B cell (primary cell): ENCODE results near the gene ANXA4. TPM values are rescaled to one million over a fixed set of nuclear protein-coding genes. Genes with fewer than 3 reads are reported as not detected.
A peak's percentile ranks its signal among the peaks of the same experiment; 100 is the strongest.

Experiments used
- ATAC-seq: fragments of 200-7000 bp; cut with Tn5 transposase; one replicate; pipeline ENCODE4 v1.10.0; 2021; ENCODE audit warnings: low read depth, mild to moderate bottlenecking, moderate number of reproducible peaks, moderate library complexity
- CTCF ChIA-PET: fragments of 350-600 bp; sonication (Branson Sonifier 250); formaldehyde crosslinking; loops from one replicate; lab custom pipeline; 2021; ENCODE audit warnings: antibody characterized with exemption, inconsistent platforms; lab: Charles Lee
- POLR2A ChIA-PET: fragments of 350-600 bp; sonication (Branson Sonifier 250); formaldehyde crosslinking; loops from one replicate; lab custom pipeline; 2021; ENCODE audit warnings: antibody characterized with exemption; lab: Charles Lee
- DNase-seq: peaks from one replicate; pipeline ENCODE4 v3.0.0; 2013
- H2AFZ ChIP-seq: 2 replicates; pipeline ENCODE4 v1.6.1; 2012; ENCODE audit warnings: mild to moderate bottlenecking, low read depth, low read length; ENCODE audit not compliant: insufficient read depth, poor library complexity, severe bottlenecking
- H3K27ac ChIP-seq, 2 donors: 1 replicate in 1 of 2; 2 replicates in 1 of 2; pipeline ENCODE4 v1.5.1; 2012 to 2013; ENCODE audit warnings: low read length in 2 of 2, mild to moderate bottlenecking in 2 of 2, moderate library complexity in 1 of 2
- H3K27me3 ChIP-seq, 4 experiments: fragments of 200-600 bp in 1 of 4; sonication (generic) in 1 of 4; replicated peaks in 1 of 4; 1 replicate in 2 of 4; 2 replicates in 2 of 4; pipeline versions ENCODE4 v1.6.1 to v1.7.0; 2013 to 2016; ENCODE audit warnings: low read length in 3 of 4, mild to moderate bottlenecking in 2 of 4, mixed read lengths in 1 of 4, moderate library complexity in 1 of 4; ENCODE audit not compliant: insufficient read depth in 4 of 4, control insufficient read depth in 3 of 4; ENCODE audit errors: control extremely low read depth in 1 of 4
- H3K36me3 ChIP-seq, 2 experiments: replicated peaks in 1 of 2; 1 replicate in 1 of 2; 2 replicates in 1 of 2; pipeline versions ENCODE4 v1.6.1 to v1.7.1; 2013; ENCODE audit warnings: low read length in 1 of 2; ENCODE audit not compliant: insufficient read depth in 2 of 2, control insufficient read depth in 1 of 2; ENCODE audit errors: control extremely low read depth in 1 of 2, extremely low read depth in 1 of 2
- H3K4me1 ChIP-seq, 2 donors: fragments of 200-600 bp in 1 of 2; sonication (generic) in 1 of 2; 1 replicate in 1 of 2; 2 replicates in 1 of 2; pipeline versions ENCODE4 v1.5.1 to v1.6.1; 2013 to 2017; ENCODE audit warnings: low read length in 2 of 2; ENCODE audit not compliant: control insufficient read depth in 2 of 2, insufficient read depth in 2 of 2
- H3K4me2 ChIP-seq: replicated peaks from 2 replicates; pipeline ENCODE3; 2012; ENCODE audit warnings: mild to moderate bottlenecking, low read depth, low read length; ENCODE audit not compliant: poor library complexity, severe bottlenecking
- H3K4me3 ChIP-seq, 5 experiments: fragments of 200-600 bp in 1 of 5; sonication (generic) in 1 of 5; 1 replicate in 3 of 5; 2 replicates in 2 of 5; pipeline versions ENCODE4 v1.5.1 to v1.7.0; 2011 to 2016; ENCODE audit warnings: low read length in 4 of 5, mild to moderate bottlenecking in 4 of 5, low read depth in 2 of 5, control low read depth in 1 of 5, moderate library complexity in 1 of 5; ENCODE audit not compliant: insufficient read depth in 1 of 5; ENCODE audit errors: control extremely low read depth in 1 of 5, extremely low read depth in 1 of 5
- H3K79me2 ChIP-seq: fragments of 200-600 bp; sonication (generic); one replicate; pipeline ENCODE4 v1.6.0; 2016; ENCODE audit warnings: low read length; ENCODE audit not compliant: control insufficient read depth, insufficient read depth
- H3K9ac ChIP-seq: fragments of 200-600 bp; sonication (generic); 2 replicates; pipeline ENCODE4 v1.6.1; 2017; ENCODE audit warnings: mild to moderate bottlenecking, low read length, moderate library complexity
- H3K9me3 ChIP-seq, 3 donors: one replicate each; pipeline versions ENCODE4 v1.6.1 to v1.7.1; 2013; ENCODE audit warnings: low read length in 2 of 3; ENCODE audit not compliant: control insufficient read depth in 2 of 3, insufficient read depth in 1 of 3; ENCODE audit errors: control extremely low read depth in 1 of 3
- H4K20me1 ChIP-seq: 2 replicates; pipeline ENCODE4 v1.6.0; 2012; ENCODE audit warnings: mild to moderate bottlenecking, low read length; ENCODE audit not compliant: insufficient read depth, control insufficient read depth, poor library complexity, severe bottlenecking
- H3K27ac Mint-ChIP-seq: one replicate; pipeline ENCODE4 v1.8.0; 2021; ENCODE audit warnings: mixed read lengths
- H3K27me3 Mint-ChIP-seq: one replicate; pipeline ENCODE4 v1.8.0; 2021; ENCODE audit warnings: mixed read lengths
- H3K4me1 Mint-ChIP-seq: one replicate; pipeline ENCODE4 v1.8.0; 2021; ENCODE audit warnings: mixed read lengths
- H3K4me3 Mint-ChIP-seq: one replicate; pipeline ENCODE4 v1.8.0; 2021; ENCODE audit warnings: mixed read lengths
- H3K9me3 Mint-ChIP-seq: one replicate; pipeline ENCODE4 v1.8.0; 2022; ENCODE audit warnings: mixed read lengths; ENCODE audit not compliant: insufficient read depth
- EZH2 ChIP-seq: IDR thresholded peaks from 2 replicates; pipeline ENCODE4 v1.6.1; 2012; ENCODE audit warnings: borderline replicate concordance, low read depth, mild to moderate bottlenecking, moderate library complexity, low read length; ENCODE audit not compliant: insufficient read depth, poor library complexity, severe bottlenecking
- WGBS: methylation state at CpG from one replicate; pipeline ENCODE4 v1.1.5; 2013; ENCODE audit warnings: missing lambda C conversion rate; ENCODE audit not compliant: insufficient coverage; 5-methylcytosine and 5-hydroxymethylcytosine counted together
- intact Hi-C: fragments of 100-400 bp; cut with micrococcal nuclease; formaldehyde crosslinking; loops from one replicate; pipeline ENCODE4 v1.10.0; 2022
- polyA plus RNA-seq: library from polyadenylated mRNA; depleted of rRNA; stranded (reverse); fragments of >200 nt; gene quantifications from 2 replicates; pipeline ENCODE4 v1.2.3, GENCODE V29; 2012
- total RNA-seq, 2 donors: library from RNA; stranded (reverse); fragments of 120-200 nt in 1 of 2; gene quantifications; 1 replicate in 1 of 2; 2 replicates in 1 of 2; pipeline versions ENCODE4 v1.2.3 to v1.2.4, GENCODE V29; 2013 to 2022
- TF ChIP-seq, protein P1 (sequence below): fragments of 200-600 bp; IDR thresholded peaks from one replicate; pipeline ENCODE4 v1.8.0; 2022; ENCODE audit warnings: antibody characterized with exemption, mild to moderate bottlenecking

The ANXA4 gene
- total and polyA plus RNA-seq, 2 donors (not counting 1 experiment from before 2014, with no cell fraction given): 28.4 to 61.7 TPM

DNA sequence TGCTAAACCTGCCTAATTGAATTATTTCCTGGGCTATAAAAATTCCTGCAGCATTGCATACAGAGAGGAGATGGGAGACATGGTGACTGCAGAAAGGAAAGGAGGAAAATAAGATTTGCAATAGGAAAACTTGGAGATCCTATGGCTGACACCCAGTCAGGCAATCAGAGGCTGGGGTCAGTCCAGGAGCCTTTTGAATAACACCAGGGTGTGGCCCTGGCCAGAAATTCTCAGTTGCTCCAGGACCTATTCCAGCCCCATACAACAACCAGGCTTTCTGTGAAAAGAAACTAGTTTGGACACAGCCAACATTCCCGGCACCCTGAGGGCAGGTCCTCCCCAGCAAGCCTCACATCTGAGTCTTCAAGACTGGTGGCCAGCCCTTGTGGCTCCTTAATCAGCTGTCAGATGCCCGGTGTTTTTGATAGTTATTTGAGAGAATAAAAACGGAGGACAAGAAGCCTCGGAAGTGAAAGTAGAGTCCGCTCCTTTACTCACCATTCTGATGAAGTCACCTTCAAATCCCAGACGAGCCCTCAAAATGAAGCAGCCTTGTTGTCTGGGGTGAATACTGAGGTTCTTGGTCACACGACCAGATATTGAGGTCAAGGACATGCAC is 56.5 kb downstream of the ANXA4 start:
- ChIA-PET POLR2A (interaction anchor here (1.4 kb wide), 1 partner anchor 8 kb away, joined by 5 read pairs; no protein-coding TSS in a partner anchor), CTCF (interaction anchor here (1.6 to 3.5 kb wide), 5 partner anchors 8 to 73 kb away, joined by 4 to 24 read pairs (median 8); no protein-coding TSS in a partner anchor)

More for the DNA sequence above, 56.5 kb downstream of the ANXA4 start:
- Mint-ChIP-seq H3K27me3 (no peaks in the 10 kb centered on the region), H3K4me1 (peaks cover 56% of the 10 kb centered on the region), H3K27ac (peak overlapping the region; percentile 81), H3K9me3 (no peaks in the 10 kb centered on the region), H3K4me3 (peak overlapping the region; percentile 88)
- no peak for TF ChIP-seq EZH2
- TF ChIP-seq, protein P1, sequence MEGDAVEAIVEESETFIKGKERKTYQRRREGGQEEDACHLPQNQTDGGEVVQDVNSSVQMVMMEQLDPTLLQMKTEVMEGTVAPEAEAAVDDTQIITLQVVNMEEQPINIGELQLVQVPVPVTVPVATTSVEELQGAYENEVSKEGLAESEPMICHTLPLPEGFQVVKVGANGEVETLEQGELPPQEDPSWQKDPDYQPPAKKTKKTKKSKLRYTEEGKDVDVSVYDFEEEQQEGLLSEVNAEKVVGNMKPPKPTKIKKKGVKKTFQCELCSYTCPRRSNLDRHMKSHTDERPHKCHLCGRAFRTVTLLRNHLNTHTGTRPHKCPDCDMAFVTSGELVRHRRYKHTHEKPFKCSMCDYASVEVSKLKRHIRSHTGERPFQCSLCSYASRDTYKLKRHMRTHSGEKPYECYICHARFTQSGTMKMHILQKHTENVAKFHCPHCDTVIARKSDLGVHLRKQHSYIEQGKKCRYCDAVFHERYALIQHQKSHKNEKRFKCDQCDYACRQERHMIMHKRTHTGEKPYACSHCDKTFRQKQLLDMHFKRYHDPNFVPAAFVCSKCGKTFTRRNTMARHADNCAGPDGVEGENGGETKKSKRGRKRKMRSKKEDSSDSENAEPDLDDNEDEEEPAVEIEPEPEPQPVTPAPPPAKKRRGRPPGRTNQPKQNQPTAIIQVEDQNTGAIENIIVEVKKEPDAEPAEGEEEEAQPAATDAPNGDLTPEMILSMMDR: no peak
- Histone ChIP-seq H3K9me3 (no peaks in the 10 kb centered on the region), H2AFZ (peak overlapping the region; percentile 59), H3K36me3 (peaks cover 0 to under 1% of the 10 kb centered on the region in 2 experiments), H3K4me2 (peak overlapping the region; percentile 64), H3K79me2 (peaks cover 17% of the 10 kb centered on the region), H3K27ac (peak overlapping the region; percentile 42 to 71), H3K27me3 (no peaks in the 10 kb centered on the region), H4K20me1 (no peaks in the 10 kb centered on the region), H3K4me1 (peaks cover 52 to 65% of the 10 kb centered on the region in 2 donors), H3K9ac (peak overlapping the region; percentile 51), H3K4me3 (peak overlapping the region in 4 of 5 experiments; percentile 11 to 42 (median 38))
- intact Hi-C loops: no loop called here
- DNase-seq (no peak), ATAC-seq (peak; percentile 31)
- 27% methylated on average over 3 of the region's 7 CpGs for WGBS
